GM23248 (cell line): Measurements from ENCODE around the gene TMEM179B. TPM values are rescaled to one million over a fixed set of nuclear protein-coding genes. Genes with fewer than 3 reads are reported as not detected.

Source experiments
- DNase-seq: peaks from one replicate; pipeline ENCODE4 v3.0.0-alpha.2; 2015
- H2AFZ ChIP-seq: fragments of 200-600 bp; sonication (generic); 2 replicates; pipeline ENCODE4 v1.6.1; 2016; ENCODE audit warnings: antibody characterized with exemption
- H3F3A ChIP-seq: fragments of 200-600 bp; sonication (generic); 2 replicates; pipeline ENCODE4 v1.6.1; 2016; ENCODE audit warnings: mild to moderate bottlenecking, antibody characterized with exemption, mixed run types; ENCODE audit not compliant: insufficient read depth
- H3K27ac ChIP-seq: fragments of 200-600 bp; sonication (generic); 2 replicates; pipeline ENCODE4 v1.5.1; 2016; ENCODE audit warnings: mild to moderate bottlenecking
- H3K27me3 ChIP-seq: fragments of 200-600 bp; sonication (generic); replicated peaks from 2 replicates; pipeline ENCODE4 v1.6.1; 2016; ENCODE audit warnings: mild to moderate bottlenecking; ENCODE audit not compliant: insufficient read depth
- H3K36me3 ChIP-seq: fragments of 200-600 bp; sonication (generic); 2 replicates; pipeline ENCODE4 v1.6.1; 2016; ENCODE audit warnings: low read depth, mild to moderate bottlenecking
- H3K4me1 ChIP-seq: fragments of 200-600 bp; sonication (generic); 2 replicates; pipeline ENCODE4 v1.6.1; 2016; ENCODE audit warnings: mild to moderate bottlenecking; ENCODE audit not compliant: insufficient read depth
- H3K4me2 ChIP-seq: fragments of 200-600 bp; sonication (generic); one replicate; pipeline ENCODE4 v1.6.1; 2016; ENCODE audit warnings: mild to moderate bottlenecking; ENCODE audit not compliant: unreplicated experiment
- H3K4me3 ChIP-seq: fragments of 200-600 bp; sonication (generic); 2 replicates; pipeline ENCODE4 v1.5.1; 2016; ENCODE audit warnings: mild to moderate bottlenecking
- H3K79me2 ChIP-seq: fragments of 200-600 bp; sonication (generic); 2 replicates; pipeline ENCODE4 v1.6.1; 2016; ENCODE audit warnings: mild to moderate bottlenecking; ENCODE audit not compliant: insufficient read depth
- H3K9ac ChIP-seq: fragments of 200-600 bp; sonication (generic); 2 replicates; pipeline ENCODE4 v1.6.1; 2016; ENCODE audit warnings: mild to moderate bottlenecking
- H3K9me2 ChIP-seq: fragments of 200-600 bp; sonication (generic); 2 replicates; pipeline ENCODE4 v1.6.1; 2016; ENCODE audit warnings: mixed run types, mild to moderate bottlenecking, moderate library complexity; ENCODE audit not compliant: insufficient read depth
- H3K9me3 ChIP-seq: fragments of 200-600 bp; sonication (generic); one replicate; pipeline ENCODE4 v1.6.1; 2017; ENCODE audit warnings: low read depth
- H4K20me1 ChIP-seq: fragments of 200-600 bp; sonication (generic); 2 replicates; pipeline ENCODE4 v1.6.0; 2016; ENCODE audit not compliant: insufficient read depth
- EZH2 ChIP-seq: fragments of 200-600 bp; sonication (generic); IDR thresholded peaks from 2 replicates; pipeline ENCODE4 v1.6.1; 2018; ENCODE audit warnings: antibody characterized with exemption, mild to moderate bottlenecking; ENCODE audit not compliant: insufficient read depth, poor library complexity, severe bottlenecking
- EZH2phosphoT487 ChIP-seq: fragments of 200-600 bp; sonication (generic); IDR thresholded peaks from 2 replicates; pipeline ENCODE4 v1.6.1; 2018; ENCODE audit warnings: antibody characterized with exemption, moderate library complexity, mild to moderate bottlenecking, low read depth; ENCODE audit not compliant: insufficient read depth
- WGBS, 2 experiments: methylation state at CpG; one replicate each; pipeline ENCODE4 v1.1.6; 2015 to 2017; ENCODE audit warnings: low lambda C conversion rate in 2 of 2, low coverage in 1 of 2; ENCODE audit errors: missing lambda C conversion rate in 2 of 2; 5-methylcytosine and 5-hydroxymethylcytosine counted together
- in situ Hi-C: fragments of 300-500 bp; cut with MboI; formaldehyde crosslinking; loops from 2 replicates; pipeline ENCODE4 v1.15.0; 2020
- polyA plus RNA-seq: library from polyadenylated mRNA; unstranded; fragments of >200 nt; fragmentation: Nextera tagmentation; extraction: Ambion mirVana; gene quantifications from 2 replicates; pipeline ENCODE4 v1.2.1, GENCODE V29; 2016
- total RNA-seq: library from RNA; depleted of rRNA; stranded (reverse); fragments of >200 nt; shearing (Covaris generic); gene quantifications from 2 replicates; pipeline ENCODE4 v1.2.3, GENCODE V29; 2014

The TMEM179B gene
- total and polyA plus RNA-seq, 2 experiments from 2014 or later = 73.3 to 140 TPM

GRCh38 chr11:62810748-62811147, 23.5 kb downstream of the TMEM179B start:
- no peak for DNase-seq
- TF ChIP-seq EZH2phosphoT487 (no peak), EZH2 (no peak)
- no peaks in the 10 kb centered on the region for H3K27me3 ChIP-seq
- 6 to 12% methylated on average over 1 of the region's 1 CpG for WGBS, 2 experiments
- no peak overlapping the region for H3K4me3 ChIP-seq
- H3K9me2 ChIP-seq = no peaks in the 10 kb centered on the region
- H3K36me3 ChIP-seq = peaks cover 12% of the 10 kb centered on the region
- in situ Hi-C loops = no loop called here
- peaks cover 50% of the 10 kb centered on the region for H3F3A ChIP-seq
- H4K20me1 ChIP-seq = no peaks in the 10 kb centered on the region
- H3K27ac ChIP-seq = no peak overlapping the region
- H2AFZ ChIP-seq = no peak overlapping the region
- H3K9ac ChIP-seq = no peak overlapping the region
- no peaks in the 10 kb centered on the region for H3K79me2 ChIP-seq
- no peak overlapping the region for H3K4me2 ChIP-seq
- H3K9me3 ChIP-seq = no peaks in the 10 kb centered on the region
- peaks cover 20% of the 10 kb centered on the region for H3K4me1 ChIP-seq

GRCh38 chr11:62811659-62812058, 24.5 kb downstream of the TMEM179B start:
- no peak overlapping the region for H3K4me2 ChIP-seq
- no peaks in the 10 kb centered on the region for H3K9me3 ChIP-seq
- in situ Hi-C loops = no loop called here
- DNase-seq = no peak
- no peaks in the 10 kb centered on the region for H3K79me2 ChIP-seq
- H3K4me3 ChIP-seq = no peak overlapping the region
- H3K36me3 ChIP-seq = peaks cover 21% of the 10 kb centered on the region
- no peaks in the 10 kb centered on the region for H3K9me2 ChIP-seq
- no peak overlapping the region for H3K27ac ChIP-seq
- H4K20me1 ChIP-seq = no peaks in the 10 kb centered on the region
- H3K27me3 ChIP-seq = no peaks in the 10 kb centered on the region
- H3K9ac ChIP-seq = no peak overlapping the region
- H2AFZ ChIP-seq = no peak overlapping the region
- H3K4me1 ChIP-seq = peaks cover 13% of the 10 kb centered on the region
- 27 to 34% methylated on average over 2 of the region's 2 CpGs for WGBS, 2 experiments
- no peak for TF ChIP-seq EZH2phosphoT487
- TF ChIP-seq EZH2 = no peak
- peaks cover 43% of the 10 kb centered on the region for H3F3A ChIP-seq

GRCh38 chr11:62816557-62816956, 29.4 kb downstream of the TMEM179B start:
- Histone ChIP-seq H3K9ac (no peak overlapping the region), H3K9me3 (no peaks in the 10 kb centered on the region), H4K20me1 (no peaks in the 10 kb centered on the region; the same call in 1 of the 2 replicates), H2AFZ (no peak overlapping the region), H3K79me2 (peaks cover 16% of the 10 kb centered on the region; the same call in 1 of the 2 replicates), H3K27me3 (no peaks in the 10 kb centered on the region), H3K4me3 (no peak overlapping the region), H3K4me2 (no peak overlapping the region), H3K9me2 (no peaks in the 10 kb centered on the region), H3K4me1 (no peaks in the 10 kb centered on the region), H3K27ac (no peak overlapping the region), H3K36me3 (peaks cover 52% of the 10 kb centered on the region), H3F3A (peaks cover 10% of the 10 kb centered on the region; the same call in 1 of the 2 replicates)
- in situ Hi-C loops = no loop called here
- 95 to 98% methylated on average over 8 of the region's 8 CpGs for WGBS, 2 experiments
- no peak for TF ChIP-seq EZH2
- TF ChIP-seq EZH2phosphoT487 = no peak
- no peak for DNase-seq

GRCh38 chr11:62817129-62817528, 29.9 kb downstream of the TMEM179B start:
- Histone ChIP-seq H3K9ac (no peak overlapping the region), H3K4me3 (no peak overlapping the region), H3F3A (peaks cover 5% of the 10 kb centered on the region; the same call in 1 of the 2 replicates), H2AFZ (no peak overlapping the region), H3K79me2 (peaks cover 19% of the 10 kb centered on the region; the same call in 1 of the 2 replicates), H3K27me3 (no peaks in the 10 kb centered on the region), H3K36me3 (peaks cover 55% of the 10 kb centered on the region), H3K9me2 (no peaks in the 10 kb centered on the region), H4K20me1 (no peaks in the 10 kb centered on the region; the same call in 1 of the 2 replicates), H3K27ac (no peak overlapping the region), H3K9me3 (no peaks in the 10 kb centered on the region), H3K4me1 (no peaks in the 10 kb centered on the region), H3K4me2 (no peak overlapping the region)
- in situ Hi-C loops = no loop called here
- TF ChIP-seq EZH2phosphoT487 = no peak
- TF ChIP-seq EZH2 = no peak
- WGBS, 2 experiments = 88 to 91% methylated on average over 4 of the region's 4 CpGs
- no peak for DNase-seq
